Uterus (tissue), 2 donors: ENCODE results near the gene TIMM10.

ENCODE experiments used
- POLR2A ChIP-seq, 2 donors: fragments of 450-650 bp; IDR thresholded peaks; one replicate each; pipeline ENCODE4 v1.6.1; 2016; ENCODE audit warnings: antibody characterized with exemption in 2 of 2, mild to moderate bottlenecking in 1 of 2, moderate library complexity in 1 of 2
- TF ChIP-seq, protein P1 (sequence below), 4 experiments: fragments of 200-600 bp in 2 of 4; fragments of 450-650 bp in 2 of 4; sonication (generic) in 2 of 4; IDR thresholded peaks; one replicate each; pipeline ENCODE4 v1.5.1; 2016 to 2019; ENCODE audit warnings: antibody characterized with exemption in 4 of 4, mild to moderate bottlenecking in 2 of 4, moderate library complexity in 1 of 4

DNA sequence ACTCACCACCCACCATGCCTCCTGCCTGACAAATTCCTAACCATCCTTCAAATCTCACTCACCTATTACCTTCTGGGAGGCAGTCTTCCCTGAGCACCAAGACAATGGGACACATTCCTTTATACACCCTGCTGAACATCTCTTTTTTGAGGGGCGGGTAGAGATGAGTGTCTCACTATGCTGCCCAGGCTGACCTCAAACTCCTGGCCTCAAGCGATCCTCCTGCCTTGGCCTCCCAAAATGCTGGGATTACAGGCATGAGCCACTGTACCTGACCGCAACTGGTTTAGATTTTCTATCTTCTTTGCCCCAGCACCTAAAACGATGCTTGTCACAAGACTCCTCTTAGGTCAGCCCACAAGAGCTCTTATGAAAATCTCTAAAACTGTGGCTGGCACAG lies 7.1 kb downstream of the TIMM10 start:
- TF ChIP-seq, protein P1, sequence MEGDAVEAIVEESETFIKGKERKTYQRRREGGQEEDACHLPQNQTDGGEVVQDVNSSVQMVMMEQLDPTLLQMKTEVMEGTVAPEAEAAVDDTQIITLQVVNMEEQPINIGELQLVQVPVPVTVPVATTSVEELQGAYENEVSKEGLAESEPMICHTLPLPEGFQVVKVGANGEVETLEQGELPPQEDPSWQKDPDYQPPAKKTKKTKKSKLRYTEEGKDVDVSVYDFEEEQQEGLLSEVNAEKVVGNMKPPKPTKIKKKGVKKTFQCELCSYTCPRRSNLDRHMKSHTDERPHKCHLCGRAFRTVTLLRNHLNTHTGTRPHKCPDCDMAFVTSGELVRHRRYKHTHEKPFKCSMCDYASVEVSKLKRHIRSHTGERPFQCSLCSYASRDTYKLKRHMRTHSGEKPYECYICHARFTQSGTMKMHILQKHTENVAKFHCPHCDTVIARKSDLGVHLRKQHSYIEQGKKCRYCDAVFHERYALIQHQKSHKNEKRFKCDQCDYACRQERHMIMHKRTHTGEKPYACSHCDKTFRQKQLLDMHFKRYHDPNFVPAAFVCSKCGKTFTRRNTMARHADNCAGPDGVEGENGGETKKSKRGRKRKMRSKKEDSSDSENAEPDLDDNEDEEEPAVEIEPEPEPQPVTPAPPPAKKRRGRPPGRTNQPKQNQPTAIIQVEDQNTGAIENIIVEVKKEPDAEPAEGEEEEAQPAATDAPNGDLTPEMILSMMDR (IDR thresholded peaks at IDR 0.05), result no peak
- TF ChIP-seq POLR2A (IDR thresholded peaks at IDR 0.05), result no peak
